Measurements from ENCODE around the gene RAB44. TPM values are rescaled to one million over a fixed set of nuclear protein-coding genes. Genes with fewer than 3 reads are reported as not detected.

RAB44 gene
- polyA plus RNA-seq, 1 of the 3 experiments (the other 2 are of a cell fraction) = 0.12 TPM

DNA sequence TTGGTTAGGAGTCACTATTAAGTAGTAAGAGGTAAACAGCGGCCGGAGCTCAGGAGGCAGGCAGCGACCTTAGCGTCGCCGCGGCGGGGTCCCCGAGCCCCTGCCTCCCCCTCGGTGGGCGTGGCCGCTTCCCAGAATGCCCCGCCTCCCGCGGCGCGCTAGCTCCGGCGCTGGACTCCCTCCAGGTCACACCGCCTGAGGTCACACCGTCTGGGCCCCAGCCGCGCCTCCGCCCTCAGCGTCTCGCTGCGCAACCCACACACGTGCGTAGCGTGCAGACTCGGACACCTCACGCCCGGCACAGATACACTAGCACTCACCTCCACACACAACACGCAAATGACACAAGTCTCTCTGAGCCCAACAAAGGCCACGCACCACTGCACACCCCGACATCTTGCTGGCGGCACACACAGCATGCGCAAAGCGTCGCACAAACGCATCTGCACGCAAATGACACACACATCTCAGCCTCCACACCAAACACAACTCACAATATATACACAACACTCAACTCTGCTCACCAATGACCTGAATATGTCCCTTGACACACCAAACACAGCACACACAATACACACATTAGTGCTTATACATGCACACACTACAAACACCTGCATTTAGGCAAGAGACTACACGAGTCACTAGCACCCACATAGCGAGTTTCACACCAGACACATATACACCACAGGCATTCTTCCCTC, 36.7 kb upstream of the RAB44 start:
- Histone ChIP-seq H3F3A (replicated peaks; ENCODE audit: insufficient read depth) (peaks cover 2% of the 10 kb centered on the region), H3K9ac (no peak overlapping the region), H4K20me1 (ENCODE audit: insufficient read depth) (no peaks in the 10 kb centered on the region), H2AFZ (ENCODE audit: low read depth) (no peak overlapping the region), H3K36me3 (replicated peaks in 1 of 2; ENCODE audit: control insufficient read depth in 1 of 2, insufficient read depth in 2 of 2, low read length in 1 of 2) (no peaks in the 10 kb centered on the region), H3K27ac (ENCODE audit: low read depth in 2 of 2, low read length in 1 of 2) (no peak overlapping the region), H3K27me3 (ENCODE audit: insufficient read depth) (no peaks in the 10 kb centered on the region), H3K79me2 (ENCODE audit: insufficient read depth) (no peaks in the 10 kb centered on the region), H3K4me3 (ENCODE audit: low read depth in 2 of 2, low read length in 1 of 2) (no peak overlapping the region), H3K4me1 (ENCODE audit: control insufficient read depth in 1 of 2, insufficient read depth in 2 of 2, low read depth in 1 of 2, low read length in 1 of 2) (peaks cover under 1 to 10% of the 10 kb centered on the region in 2 experiments; a peak in 1 of 4 replicates), H3K9me2 (no peaks in the 10 kb centered on the region), H3K4me2 (no peak overlapping the region), H3K9me3 (no peaks in the 10 kb centered on the region)
- ChIA-PET CTCF (interaction anchor here (0.6 to 2.0 kb wide), 3 partner anchors 12 to 37 kb away, joined by 3 to 6 read pairs (median 4); no protein-coding TSS in a partner anchor), POLR2A (no interaction called here)
- 90% methylated on average over 37 of the region's 44 CpGs for WGBS (ENCODE audit: low lambda C conversion rate)
- TF ChIP-seq MEF2A (IDR thresholded peaks at IDR 0.05; ENCODE audit: borderline replicate concordance, low read depth) (no peak), RCOR1 (IDR thresholded peaks at IDR 0.05; ENCODE audit: low read length) (no peak), TAF1 (IDR thresholded peaks at IDR 0.05; ENCODE audit: borderline replicate concordance, low read depth, low read length) (no peak), FOXM1 (IDR thresholded peaks at IDR 0.05; ENCODE audit: low read depth) (no peak), FOSL2 (IDR thresholded peaks at IDR 0.05; ENCODE audit: borderline replicate concordance, low read depth) (no peak), ELF1 (IDR thresholded peaks at IDR 0.05) (no peak), EZH2phosphoT487 (IDR thresholded peaks at IDR 0.05; ENCODE audit: borderline replicate concordance, low read depth) (no peak), POLR2AphosphoS5 (IDR thresholded peaks at IDR 0.05; ENCODE audit: low read depth, low read length) (no peak), RFX5 (IDR thresholded peaks at IDR 0.05; ENCODE audit: low read length) (no peak), RAD21 (IDR thresholded peaks at IDR 0.05; ENCODE audit: low read length) (no peak), SMC3 (IDR thresholded peaks at IDR 0.05; ENCODE audit: low read depth, low read length) (no peak), CHD2 (IDR thresholded peaks at IDR 0.05; ENCODE audit: low read length, partially characterized antibody) (no peak)
- TF ChIP-seq, protein P1, sequence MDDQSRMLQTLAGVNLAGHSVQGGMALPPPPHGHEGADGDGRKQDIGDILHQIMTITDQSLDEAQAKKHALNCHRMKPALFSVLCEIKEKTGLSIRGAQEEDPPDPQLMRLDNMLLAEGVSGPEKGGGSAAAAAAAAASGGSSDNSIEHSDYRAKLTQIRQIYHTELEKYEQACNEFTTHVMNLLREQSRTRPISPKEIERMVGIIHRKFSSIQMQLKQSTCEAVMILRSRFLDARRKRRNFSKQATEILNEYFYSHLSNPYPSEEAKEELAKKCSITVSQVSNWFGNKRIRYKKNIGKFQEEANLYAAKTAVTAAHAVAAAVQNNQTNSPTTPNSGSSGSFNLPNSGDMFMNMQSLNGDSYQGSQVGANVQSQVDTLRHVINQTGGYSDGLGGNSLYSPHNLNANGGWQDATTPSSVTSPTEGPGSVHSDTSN (IDR thresholded peaks at IDR 0.05) = no peak
- TF ChIP-seq, protein P2, sequence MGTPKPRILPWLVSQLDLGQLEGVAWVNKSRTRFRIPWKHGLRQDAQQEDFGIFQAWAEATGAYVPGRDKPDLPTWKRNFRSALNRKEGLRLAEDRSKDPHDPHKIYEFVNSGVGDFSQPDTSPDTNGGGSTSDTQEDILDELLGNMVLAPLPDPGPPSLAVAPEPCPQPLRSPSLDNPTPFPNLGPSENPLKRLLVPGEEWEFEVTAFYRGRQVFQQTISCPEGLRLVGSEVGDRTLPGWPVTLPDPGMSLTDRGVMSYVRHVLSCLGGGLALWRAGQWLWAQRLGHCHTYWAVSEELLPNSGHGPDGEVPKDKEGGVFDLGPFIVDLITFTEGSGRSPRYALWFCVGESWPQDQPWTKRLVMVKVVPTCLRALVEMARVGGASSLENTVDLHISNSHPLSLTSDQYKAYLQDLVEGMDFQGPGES (IDR thresholded peaks at IDR 0.05; ENCODE audit: low read depth, low read length) = no peak
- TF ChIP-seq, protein P3, sequence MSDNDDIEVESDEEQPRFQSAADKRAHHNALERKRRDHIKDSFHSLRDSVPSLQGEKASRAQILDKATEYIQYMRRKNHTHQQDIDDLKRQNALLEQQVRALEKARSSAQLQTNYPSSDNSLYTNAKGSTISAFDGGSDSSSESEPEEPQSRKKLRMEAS (IDR thresholded peaks at IDR 0.05; ENCODE audit: low read depth) = no peak
- DNase-seq = no peak

DNA sequence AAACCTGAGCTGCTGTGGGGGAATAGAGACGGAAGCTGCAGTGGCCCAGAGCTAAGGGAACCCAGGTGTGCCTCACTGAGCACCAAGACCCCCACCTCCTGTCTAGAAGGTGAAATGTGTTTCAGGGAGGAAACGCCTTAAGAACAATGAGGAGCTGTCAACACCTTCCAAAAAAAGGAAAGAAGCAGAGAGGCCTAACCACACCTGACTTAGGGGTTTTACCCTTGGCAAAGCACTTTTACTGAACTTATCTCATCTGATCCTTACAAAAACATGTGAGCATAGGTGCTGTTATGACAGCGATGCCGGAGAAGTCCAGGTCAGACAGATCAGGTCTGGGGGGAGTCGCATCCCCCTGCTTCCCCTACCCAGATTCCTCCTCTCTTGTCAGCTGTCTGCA, 35.2 kb upstream of the RAB44 start:
- ChIA-PET CTCF (interaction anchor here (0.8 to 2.4 kb wide), 4 partner anchors 9 to 47 kb away, joined by 3 to 12 read pairs (median 4); no protein-coding TSS in a partner anchor), POLR2A (no interaction called here)
- Histone ChIP-seq H3K4me3 (ENCODE audit: low read depth in 2 of 2, low read length in 1 of 2) (no peak overlapping the region), H4K20me1 (ENCODE audit: insufficient read depth) (no peaks in the 10 kb centered on the region), H3K27ac (ENCODE audit: low read depth in 2 of 2, low read length in 1 of 2) (no peak overlapping the region), H3K4me2 (no peak overlapping the region), H3F3A (replicated peaks; ENCODE audit: insufficient read depth) (peaks cover 8% of the 10 kb centered on the region), H3K79me2 (ENCODE audit: insufficient read depth) (no peaks in the 10 kb centered on the region), H3K27me3 (ENCODE audit: insufficient read depth) (no peaks in the 10 kb centered on the region), H3K36me3 (replicated peaks in 1 of 2; ENCODE audit: control insufficient read depth in 1 of 2, insufficient read depth in 2 of 2, low read length in 1 of 2) (no peaks in the 10 kb centered on the region), H3K4me1 (ENCODE audit: control insufficient read depth in 1 of 2, insufficient read depth in 2 of 2, low read depth in 1 of 2, low read length in 1 of 2) (peaks cover 16 to 22% of the 10 kb centered on the region in 2 experiments), H3K9me3 (no peaks in the 10 kb centered on the region), H3K9me2 (no peaks in the 10 kb centered on the region), H3K9ac (no peak overlapping the region), H2AFZ (ENCODE audit: low read depth) (no peak overlapping the region)
- no peak for DNase-seq
- 91% methylated on average over 5 of the region's 5 CpGs for WGBS (ENCODE audit: low lambda C conversion rate)
- TF ChIP-seq NFIC (IDR thresholded peaks at IDR 0.05; ENCODE audit: borderline replicate concordance) (no peak), EP300 (IDR thresholded peaks at IDR 0.05; ENCODE audit: borderline replicate concordance in 1 of 2, low read depth in 1 of 2, low read length in 1 of 2) (no peak), TAF1 (IDR thresholded peaks at IDR 0.05; ENCODE audit: borderline replicate concordance, low read depth, low read length) (no peak), CHD2 (IDR thresholded peaks at IDR 0.05; ENCODE audit: low read length, partially characterized antibody) (no peak), JUND (IDR thresholded peaks at IDR 0.05) (no peak)
- TF ChIP-seq, protein P4, sequence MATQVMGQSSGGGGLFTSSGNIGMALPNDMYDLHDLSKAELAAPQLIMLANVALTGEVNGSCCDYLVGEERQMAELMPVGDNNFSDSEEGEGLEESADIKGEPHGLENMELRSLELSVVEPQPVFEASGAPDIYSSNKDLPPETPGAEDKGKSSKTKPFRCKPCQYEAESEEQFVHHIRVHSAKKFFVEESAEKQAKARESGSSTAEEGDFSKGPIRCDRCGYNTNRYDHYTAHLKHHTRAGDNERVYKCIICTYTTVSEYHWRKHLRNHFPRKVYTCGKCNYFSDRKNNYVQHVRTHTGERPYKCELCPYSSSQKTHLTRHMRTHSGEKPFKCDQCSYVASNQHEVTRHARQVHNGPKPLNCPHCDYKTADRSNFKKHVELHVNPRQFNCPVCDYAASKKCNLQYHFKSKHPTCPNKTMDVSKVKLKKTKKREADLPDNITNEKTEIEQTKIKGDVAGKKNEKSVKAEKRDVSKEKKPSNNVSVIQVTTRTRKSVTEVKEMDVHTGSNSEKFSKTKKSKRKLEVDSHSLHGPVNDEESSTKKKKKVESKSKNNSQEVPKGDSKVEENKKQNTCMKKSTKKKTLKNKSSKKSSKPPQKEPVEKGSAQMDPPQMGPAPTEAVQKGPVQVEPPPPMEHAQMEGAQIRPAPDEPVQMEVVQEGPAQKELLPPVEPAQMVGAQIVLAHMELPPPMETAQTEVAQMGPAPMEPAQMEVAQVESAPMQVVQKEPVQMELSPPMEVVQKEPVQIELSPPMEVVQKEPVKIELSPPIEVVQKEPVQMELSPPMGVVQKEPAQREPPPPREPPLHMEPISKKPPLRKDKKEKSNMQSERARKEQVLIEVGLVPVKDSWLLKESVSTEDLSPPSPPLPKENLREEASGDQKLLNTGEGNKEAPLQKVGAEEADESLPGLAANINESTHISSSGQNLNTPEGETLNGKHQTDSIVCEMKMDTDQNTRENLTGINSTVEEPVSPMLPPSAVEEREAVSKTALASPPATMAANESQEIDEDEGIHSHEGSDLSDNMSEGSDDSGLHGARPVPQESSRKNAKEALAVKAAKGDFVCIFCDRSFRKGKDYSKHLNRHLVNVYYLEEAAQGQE (IDR thresholded peaks at IDR 0.05; ENCODE audit: low read depth, low read length) = no peak
- TF ChIP-seq, protein P5, sequence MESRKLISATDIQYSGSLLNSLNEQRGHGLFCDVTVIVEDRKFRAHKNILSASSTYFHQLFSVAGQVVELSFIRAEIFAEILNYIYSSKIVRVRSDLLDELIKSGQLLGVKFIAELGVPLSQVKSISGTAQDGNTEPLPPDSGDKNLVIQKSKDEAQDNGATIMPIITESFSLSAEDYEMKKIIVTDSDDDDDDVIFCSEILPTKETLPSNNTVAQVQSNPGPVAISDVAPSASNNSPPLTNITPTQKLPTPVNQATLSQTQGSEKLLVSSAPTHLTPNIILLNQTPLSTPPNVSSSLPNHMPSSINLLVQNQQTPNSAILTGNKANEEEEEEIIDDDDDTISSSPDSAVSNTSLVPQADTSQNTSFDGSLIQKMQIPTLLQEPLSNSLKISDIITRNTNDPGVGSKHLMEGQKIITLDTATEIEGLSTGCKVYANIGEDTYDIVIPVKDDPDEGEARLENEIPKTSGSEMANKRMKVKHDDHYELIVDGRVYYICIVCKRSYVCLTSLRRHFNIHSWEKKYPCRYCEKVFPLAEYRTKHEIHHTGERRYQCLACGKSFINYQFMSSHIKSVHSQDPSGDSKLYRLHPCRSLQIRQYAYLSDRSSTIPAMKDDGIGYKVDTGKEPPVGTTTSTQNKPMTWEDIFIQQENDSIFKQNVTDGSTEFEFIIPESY (IDR thresholded peaks at IDR 0.05; ENCODE audit: borderline replicate concordance, low read depth) = no peak

Measured in SK-N-SH (cell line).